ENCODE measurements around the gene FBXO30.
A peak's percentile ranks its signal among the peaks of the same experiment; 100 is the strongest.

FBXO30 gene

GRCh38 chr6:145752638-145753037, 62.0 kb downstream of the FBXO30 start:
- Histone ChIP-seq H3K27me3 (ENCODE audit: control insufficient read depth in 3 of 3, insufficient read depth in 3 of 3, low read depth in 1 of 3, low read length in 3 of 3) (no peaks in the 10 kb centered on the region), H2AFZ (ENCODE audit: low read length) (no peak overlapping the region), H3K79me1 (ENCODE audit: low read depth, low read length) (no peaks in the 10 kb centered on the region), H3K9ac (ENCODE audit: low read depth, low read length, poor library complexity) (no peak overlapping the region), H3K4me3 (ENCODE audit: low read length in 2 of 2) (no peak overlapping the region), H2BK15ac (ENCODE audit: low read length) (no peak overlapping the region), H2BK12ac (ENCODE audit: low read length) (no peak overlapping the region), H3K4me1 (ENCODE audit: control insufficient read depth in 2 of 2, insufficient read depth in 1 of 2, low read depth in 1 of 2, low read length in 2 of 2) (peaks cover 0 to 2% of the 10 kb centered on the region in 2 donors), H4K8ac (ENCODE audit: low read depth, low read length) (no peak overlapping the region), H4K91ac (ENCODE audit: low read depth, low read length, poor library complexity) (no peak overlapping the region), H3K27ac (replicated peaks; ENCODE audit: low read length) (no peak overlapping the region), H2BK5ac (ENCODE audit: low read length) (no peak overlapping the region), H3K18ac (ENCODE audit: low read length) (no peak overlapping the region), H2BK120ac (ENCODE audit: low read depth, low read length) (no peak overlapping the region), H3K14ac (ENCODE audit: low read length) (no peak overlapping the region), H3K4me2 (ENCODE audit: insufficient read depth, low read length, poor library complexity, severe bottlenecking) (no peak overlapping the region), H3K4ac (ENCODE audit: low read length) (no peak overlapping the region), H3K9me3 (replicated peaks in 1 of 2; ENCODE audit: control insufficient read depth in 2 of 2, insufficient read depth in 1 of 2, low read depth in 1 of 2, low read length in 2 of 2) (no peaks in the 10 kb centered on the region), H3K36me3 (replicated peaks in 1 of 2; ENCODE audit: control insufficient read depth in 2 of 2, insufficient read depth in 2 of 2, low read length in 2 of 2) (no peaks in the 10 kb centered on the region), H2AK5ac (ENCODE audit: low read depth, low read length) (no peak overlapping the region), H3K23ac (ENCODE audit: low read depth, low read length, poor library complexity) (no peak overlapping the region)
- DNase-seq (ENCODE audit: low spot score), result no peak
- WGBS, 2 donors (ENCODE audit: extremely low coverage in 2 of 2, insufficient read length in 2 of 2, insufficient replicate concordance in 1 of 2), result no CpG with 5 or more reads among the region's 2 CpGs

- H2BK5ac ChIP-seq (ENCODE audit: low read length), result no peak overlapping the region
- H3K79me1 ChIP-seq (ENCODE audit: low read depth, low read length), result no peaks in the 10 kb centered on the region
- no peak overlapping the region for H3K27ac ChIP-seq (replicated peaks; ENCODE audit: low read length)
- DNase-seq (ENCODE audit: low spot score), result no peak
- no peak overlapping the region for H3K18ac ChIP-seq (ENCODE audit: low read length)
- no peak overlapping the region for H2BK15ac ChIP-seq (ENCODE audit: low read length)
- no peak overlapping the region for H4K91ac ChIP-seq (ENCODE audit: low read depth, low read length, poor library complexity)
- H2BK120ac ChIP-seq (ENCODE audit: low read depth, low read length), result no peak overlapping the region
- H3K4me3 ChIP-seq (ENCODE audit: low read length in 2 of 2), result no peak overlapping the region
- no peak overlapping the region for H2AK5ac ChIP-seq (ENCODE audit: low read depth, low read length)
- H3K9me3 ChIP-seq (replicated peaks in 1 of 2; ENCODE audit: control insufficient read depth in 2 of 2, insufficient read depth in 1 of 2, low read depth in 1 of 2, low read length in 2 of 2), result no peaks in the 10 kb centered on the region
- no CpG with 5 or more reads among the region's 1 CpG for WGBS, 2 donors (ENCODE audit: extremely low coverage in 2 of 2, insufficient read length in 2 of 2, insufficient replicate concordance in 1 of 2)
- no peaks in the 10 kb centered on the region for H3K27me3 ChIP-seq (ENCODE audit: control insufficient read depth in 3 of 3, insufficient read depth in 3 of 3, low read depth in 1 of 3, low read length in 3 of 3)
- H3K4me1 ChIP-seq (ENCODE audit: control insufficient read depth in 2 of 2, insufficient read depth in 1 of 2, low read depth in 1 of 2, low read length in 2 of 2), result peaks cover 0 to 2% of the 10 kb centered on the region in 2 donors
- peak overlapping the region; percentile 8 for H2AFZ ChIP-seq (ENCODE audit: low read length)
- no peaks in the 10 kb centered on the region for H3K36me3 ChIP-seq (replicated peaks in 1 of 2; ENCODE audit: control insufficient read depth in 2 of 2, insufficient read depth in 2 of 2, low read length in 2 of 2)
- no peak overlapping the region for H4K8ac ChIP-seq (ENCODE audit: low read depth, low read length)
- no peak overlapping the region for H3K9ac ChIP-seq (ENCODE audit: low read depth, low read length, poor library complexity)
- H3K14ac ChIP-seq (ENCODE audit: low read length), result no peak overlapping the region
- no peak overlapping the region for H3K23ac ChIP-seq (ENCODE audit: low read depth, low read length, poor library complexity)
- H3K4ac ChIP-seq (ENCODE audit: low read length), result no peak overlapping the region
- H3K4me2 ChIP-seq (ENCODE audit: insufficient read depth, low read length, poor library complexity, severe bottlenecking), result no peak overlapping the region
- no peak overlapping the region for H2BK12ac ChIP-seq (ENCODE audit: low read length)
Observed at GRCh38 chr6:145749632-145750031, 65.0 kb downstream of the FBXO30 start.

- Histone ChIP-seq H3K4me1 (ENCODE audit: control insufficient read depth in 2 of 2, insufficient read depth in 1 of 2, low read depth in 1 of 2, low read length in 2 of 2) (peaks cover 0 to 2% of the 10 kb centered on the region in 2 donors), H3K18ac (ENCODE audit: low read length) (no peak overlapping the region), H2AK5ac (ENCODE audit: low read depth, low read length) (no peak overlapping the region), H3K9me3 (replicated peaks in 1 of 2; ENCODE audit: control insufficient read depth in 2 of 2, insufficient read depth in 1 of 2, low read depth in 1 of 2, low read length in 2 of 2) (no peaks in the 10 kb centered on the region), H3K79me1 (ENCODE audit: low read depth, low read length) (no peaks in the 10 kb centered on the region), H2BK12ac (ENCODE audit: low read length) (no peak overlapping the region), H3K4me3 (ENCODE audit: low read length in 2 of 2) (no peak overlapping the region), H2BK15ac (ENCODE audit: low read length) (no peak overlapping the region), H3K23ac (ENCODE audit: low read depth, low read length, poor library complexity) (no peak overlapping the region), H3K9ac (ENCODE audit: low read depth, low read length, poor library complexity) (no peak overlapping the region), H2BK120ac (ENCODE audit: low read depth, low read length) (no peak overlapping the region), H2BK5ac (ENCODE audit: low read length) (no peak overlapping the region), H4K8ac (ENCODE audit: low read depth, low read length) (no peak overlapping the region), H3K14ac (ENCODE audit: low read length) (no peak overlapping the region), H3K36me3 (replicated peaks in 1 of 2; ENCODE audit: control insufficient read depth in 2 of 2, insufficient read depth in 2 of 2, low read length in 2 of 2) (no peaks in the 10 kb centered on the region), H3K27ac (replicated peaks; ENCODE audit: low read length) (no peak overlapping the region), H4K91ac (ENCODE audit: low read depth, low read length, poor library complexity) (no peak overlapping the region), H3K4me2 (ENCODE audit: insufficient read depth, low read length, poor library complexity, severe bottlenecking) (no peak overlapping the region), H3K27me3 (ENCODE audit: control insufficient read depth in 3 of 3, insufficient read depth in 3 of 3, low read depth in 1 of 3, low read length in 3 of 3) (no peaks in the 10 kb centered on the region), H2AFZ (ENCODE audit: low read length) (no peak overlapping the region), H3K4ac (ENCODE audit: low read length) (no peak overlapping the region)
- WGBS, 2 donors (ENCODE audit: extremely low coverage in 2 of 2, insufficient read length in 2 of 2, insufficient replicate concordance in 1 of 2), result no CpG with 5 or more reads among the region's 1 CpG
- no peak for DNase-seq (ENCODE audit: low spot score)
Observed at GRCh38 chr6:145745861-145746260, 68.7 kb downstream of the FBXO30 start.

- Histone ChIP-seq H3K27me3 (ENCODE audit: control insufficient read depth in 3 of 3, insufficient read depth in 3 of 3, low read depth in 1 of 3, low read length in 3 of 3) (no peaks in the 10 kb centered on the region), H3K4me1 (ENCODE audit: control insufficient read depth in 2 of 2, insufficient read depth in 1 of 2, low read depth in 1 of 2, low read length in 2 of 2) (peaks cover 0 to under 1% of the 10 kb centered on the region in 2 donors), H3K4me3 (ENCODE audit: low read length in 2 of 2) (no peak overlapping the region), H3K9me3 (replicated peaks in 1 of 2; ENCODE audit: control insufficient read depth in 2 of 2, insufficient read depth in 1 of 2, low read depth in 1 of 2, low read length in 2 of 2) (no peaks in the 10 kb centered on the region), H2AK5ac (ENCODE audit: low read depth, low read length) (no peak overlapping the region), H4K91ac (ENCODE audit: low read depth, low read length, poor library complexity) (no peak overlapping the region), H3K27ac (replicated peaks; ENCODE audit: low read length) (no peak overlapping the region), H3K9ac (ENCODE audit: low read depth, low read length, poor library complexity) (no peak overlapping the region), H3K79me1 (ENCODE audit: low read depth, low read length) (no peaks in the 10 kb centered on the region), H3K4me2 (ENCODE audit: insufficient read depth, low read length, poor library complexity, severe bottlenecking) (no peak overlapping the region), H2AFZ (ENCODE audit: low read length) (no peak overlapping the region), H4K8ac (ENCODE audit: low read depth, low read length) (no peak overlapping the region), H3K18ac (ENCODE audit: low read length) (no peak overlapping the region), H2BK15ac (ENCODE audit: low read length) (no peak overlapping the region), H2BK12ac (ENCODE audit: low read length) (no peak overlapping the region), H3K14ac (ENCODE audit: low read length) (no peak overlapping the region), H3K4ac (ENCODE audit: low read length) (no peak overlapping the region), H3K23ac (ENCODE audit: low read depth, low read length, poor library complexity) (no peak overlapping the region), H2BK120ac (ENCODE audit: low read depth, low read length) (no peak overlapping the region), H3K36me3 (replicated peaks in 1 of 2; ENCODE audit: control insufficient read depth in 2 of 2, insufficient read depth in 2 of 2, low read length in 2 of 2) (no peaks in the 10 kb centered on the region), H2BK5ac (ENCODE audit: low read length) (no peak overlapping the region)
- WGBS, 2 donors (ENCODE audit: extremely low coverage in 2 of 2, insufficient read length in 2 of 2, insufficient replicate concordance in 1 of 2), result no CpG with 5 or more reads among the region's 2 CpGs
- no peak for DNase-seq (ENCODE audit: low spot score)
Observed at GRCh38 chr6:145744619-145745018, 70.0 kb downstream of the FBXO30 start.

Measured in neuronal stem cell (in vitro differentiated cells).